GM18858 (cell line): ENCODE data around the gene JAZF1.
A peak's percentile ranks its signal among the peaks of the same experiment; 100 is the strongest.

Experiments
- ATAC-seq: cut with Tn5 transposase; IDR thresholded peaks from one replicate; pipeline ENCODE4 v1.9.1; 2021; ENCODE audit not compliant: unreplicated experiment

The JAZF1 gene

DNA sequence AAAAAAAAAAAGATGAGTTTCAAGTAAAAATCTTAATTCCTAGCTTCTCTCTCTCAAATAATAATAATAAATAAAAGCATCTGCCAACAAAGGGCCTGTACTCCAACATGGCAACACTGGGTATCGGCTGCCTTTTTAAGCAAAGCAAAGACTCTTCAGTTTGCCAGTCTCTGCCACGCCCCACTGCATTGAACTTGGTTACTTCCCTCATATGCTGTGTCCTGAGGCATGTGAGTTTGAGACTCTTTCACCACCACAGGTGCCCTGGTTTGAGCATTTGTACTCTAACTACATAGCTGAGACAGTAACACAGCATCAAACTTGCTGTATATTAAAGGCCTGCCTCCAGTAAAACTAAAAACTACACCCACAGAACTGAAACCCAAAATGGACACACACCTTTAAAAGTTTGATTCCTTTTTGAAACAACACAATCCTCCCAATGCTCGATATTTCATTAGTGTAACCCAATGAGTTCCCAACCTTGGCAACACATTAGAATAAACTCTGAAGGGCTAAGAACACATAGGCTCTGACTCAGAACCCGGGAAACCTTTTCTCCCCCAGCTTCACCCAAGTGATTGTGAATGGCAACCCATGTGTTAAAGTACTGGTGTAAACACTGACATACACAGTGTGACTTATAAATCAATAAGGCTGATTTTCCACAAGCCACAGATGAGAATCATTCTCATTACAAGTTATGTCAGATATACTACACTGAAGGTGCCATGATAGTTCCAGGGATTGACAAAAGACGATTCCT is 12.0 kb downstream of the JAZF1 start:
- ATAC-seq, result no peak

DNA sequence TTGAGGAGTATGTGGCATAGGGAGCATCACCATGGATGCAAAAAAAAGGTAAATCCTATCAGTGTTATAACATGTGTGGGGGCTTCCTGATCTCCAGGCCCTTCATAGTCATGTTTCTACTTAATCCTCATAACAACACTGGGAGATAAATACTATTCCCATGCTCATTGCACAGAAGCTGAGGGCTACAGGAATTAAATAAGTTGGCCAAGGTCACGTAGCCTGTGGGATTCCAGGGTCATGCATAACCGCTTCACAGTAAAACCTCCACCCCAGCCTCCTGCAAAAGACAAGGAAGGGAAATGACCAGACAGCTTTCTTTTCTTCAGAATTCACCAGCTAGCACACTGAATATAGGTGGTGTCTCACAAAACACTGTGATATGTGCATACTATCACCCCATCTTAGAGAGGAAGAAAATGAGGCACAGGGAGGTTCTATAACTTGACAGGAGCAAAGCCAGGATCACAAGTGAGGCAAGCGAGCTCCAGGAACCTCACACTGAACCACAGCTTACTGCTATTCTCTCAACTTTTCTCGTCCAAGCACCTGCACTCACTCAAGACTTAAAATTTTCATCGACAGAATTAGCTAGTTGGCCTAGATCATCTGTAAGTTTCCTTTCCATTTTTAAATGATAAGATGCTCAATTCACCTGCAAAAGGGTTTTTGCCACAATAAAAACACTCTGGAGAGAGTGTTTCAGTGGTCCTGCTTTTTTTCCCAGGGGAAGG is 13.4 kb downstream of the JAZF1 start:
- ATAC-seq, result no peak

DNA sequence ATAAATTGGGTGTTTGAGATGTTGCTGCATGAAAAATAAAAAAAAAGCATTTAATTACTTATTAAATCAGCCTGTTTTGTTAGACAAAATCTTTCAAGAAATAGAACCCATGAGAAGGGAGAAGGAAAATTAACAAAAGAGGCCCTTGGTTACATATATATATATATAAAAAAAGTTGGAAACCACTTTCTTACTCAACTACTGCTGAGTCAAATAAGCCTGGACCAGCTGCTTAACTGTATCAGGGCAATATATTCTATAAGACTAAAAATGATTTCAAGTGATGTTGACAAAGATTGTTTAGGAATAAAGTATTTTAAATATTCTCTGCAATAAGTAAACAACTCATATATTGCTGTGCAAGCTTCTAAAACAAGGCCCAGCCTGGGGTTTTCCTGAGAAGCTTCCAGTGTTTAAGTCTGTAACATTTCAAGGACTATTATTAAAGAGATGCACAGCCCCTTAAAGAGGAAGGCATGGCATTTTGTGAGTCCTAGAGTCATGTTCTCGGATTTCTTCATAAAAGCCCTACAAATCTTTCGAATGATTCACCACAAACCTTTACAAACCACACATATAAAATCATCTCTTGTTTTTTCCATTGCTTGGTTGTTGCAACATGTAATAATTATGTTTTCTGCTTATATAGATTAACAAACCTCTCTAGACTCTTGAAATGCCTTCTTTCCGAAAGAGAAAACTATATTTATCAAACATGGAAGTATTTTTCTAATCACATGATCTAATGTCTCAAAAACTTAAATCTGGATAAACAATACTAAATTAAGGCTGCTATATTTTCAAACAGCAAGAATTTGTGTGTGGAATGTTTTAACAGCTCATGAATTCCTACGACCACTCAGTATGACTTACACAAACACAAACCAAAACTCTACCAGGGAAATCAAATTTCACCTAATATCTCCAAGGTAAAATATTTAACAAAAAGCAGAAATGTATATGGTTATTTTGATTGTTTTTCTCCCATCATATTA is 14.3 kb downstream of the JAZF1 start:
- no peak for ATAC-seq

DNA sequence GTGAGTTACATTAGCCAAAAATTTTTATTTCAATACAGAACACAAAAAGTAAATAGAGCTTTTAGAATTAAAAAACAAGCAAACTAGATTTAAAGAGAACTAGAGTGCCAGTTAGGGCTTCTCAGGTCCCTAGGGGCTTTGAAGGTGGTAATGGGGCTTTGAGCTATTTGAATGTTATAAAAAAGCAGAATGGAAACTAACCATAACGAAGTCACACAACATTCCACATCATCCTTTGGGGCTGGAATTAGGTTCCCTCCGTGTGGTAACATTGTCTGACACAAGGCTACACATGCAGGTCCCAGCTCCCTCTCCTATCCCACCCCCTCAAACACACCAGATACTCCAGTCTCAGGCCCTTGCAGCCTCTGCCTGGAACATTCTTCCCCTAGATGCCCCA is 15.3 kb downstream of the JAZF1 start:
- ATAC-seq, result no peak

DNA sequence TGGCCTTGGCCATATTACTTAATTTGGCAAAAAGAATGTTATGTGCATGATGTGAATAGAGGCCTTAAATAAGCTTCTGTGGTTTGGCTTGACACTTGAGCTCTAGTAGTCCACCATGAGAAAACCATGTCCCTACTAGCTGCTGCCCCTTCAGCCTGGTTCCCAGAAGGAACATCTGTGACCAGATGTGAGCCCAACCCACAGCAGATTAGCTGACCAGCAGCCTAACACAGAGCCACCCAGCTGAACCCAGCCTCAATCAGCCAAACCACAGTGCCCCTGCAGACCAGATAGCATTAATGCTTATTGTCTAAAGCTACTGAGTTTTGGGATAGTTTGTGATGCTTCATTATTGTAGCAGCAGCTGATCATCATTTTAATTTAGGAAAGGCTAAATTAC is 16.6 kb downstream of the JAZF1 start:
- no peak for ATAC-seq

DNA sequence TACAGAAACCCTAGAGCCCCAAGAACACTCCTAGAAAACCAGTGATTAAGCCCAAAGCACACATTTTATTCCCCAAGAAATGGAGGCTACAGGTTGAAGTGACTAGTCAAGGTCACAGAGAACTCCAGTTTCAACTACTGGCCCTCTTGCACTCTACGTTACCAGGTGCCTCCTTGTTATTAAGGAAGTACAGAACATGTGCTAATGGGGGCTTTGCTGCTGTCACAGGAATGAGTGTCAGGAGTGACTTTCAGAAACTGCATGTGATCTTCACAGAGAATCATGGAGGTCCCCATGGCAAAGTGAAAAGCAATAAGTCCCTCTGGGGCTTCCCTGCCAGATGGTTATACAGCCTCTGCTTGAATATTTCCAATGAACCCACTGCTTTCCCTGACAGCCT is 19.3 kb downstream of the JAZF1 start:
- no peak for ATAC-seq

DNA sequence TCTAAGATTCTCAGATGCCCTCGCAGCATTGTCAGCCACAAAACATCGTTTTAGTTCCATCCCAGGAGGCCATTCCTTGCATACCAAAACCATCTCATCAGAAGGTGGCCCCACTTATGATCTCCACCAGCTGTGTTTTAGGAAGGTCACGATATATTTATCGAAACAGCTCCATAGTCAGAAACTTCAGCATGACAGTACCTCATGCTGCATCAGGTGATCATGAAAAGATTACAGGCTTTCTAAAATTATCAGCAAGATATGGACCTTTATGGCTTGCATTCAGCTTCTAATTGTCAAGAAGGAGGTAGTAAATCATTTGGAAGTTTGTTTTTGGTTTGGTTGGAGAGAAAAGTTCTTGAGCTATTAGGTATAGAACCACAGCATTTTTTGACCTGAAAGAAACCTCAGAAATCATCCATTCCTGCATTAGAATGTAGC is 20.0 kb downstream of the JAZF1 start:
- no peak for ATAC-seq

DNA sequence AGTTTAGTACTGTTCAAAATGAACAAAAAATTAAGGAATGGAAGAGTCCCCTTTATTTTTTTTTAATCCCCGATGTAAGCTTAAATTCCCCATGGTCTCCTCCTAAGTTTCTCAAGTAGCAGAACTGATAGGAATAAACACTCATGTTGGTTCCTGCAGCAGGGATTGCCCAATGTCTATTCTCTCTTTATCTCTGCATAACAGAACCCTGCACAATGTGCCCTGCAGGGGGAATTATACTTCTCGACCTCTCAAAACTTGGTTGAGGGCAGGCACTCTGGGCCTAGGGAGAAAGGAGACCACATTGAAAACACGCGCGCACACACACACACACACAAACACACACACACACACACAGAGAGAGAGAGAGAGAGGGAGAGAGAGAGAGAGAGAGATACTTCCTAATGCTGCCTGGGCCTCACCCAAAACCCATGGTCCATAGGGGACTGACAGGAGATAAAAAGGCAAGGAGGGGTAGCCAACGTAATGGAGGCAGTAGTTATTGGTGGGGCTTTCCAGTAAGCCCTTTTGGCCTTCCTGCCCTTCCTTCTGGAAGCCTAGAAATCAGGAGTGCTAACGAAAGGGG is 22.7 kb downstream of the JAZF1 start:
- no peak for ATAC-seq

DNA sequence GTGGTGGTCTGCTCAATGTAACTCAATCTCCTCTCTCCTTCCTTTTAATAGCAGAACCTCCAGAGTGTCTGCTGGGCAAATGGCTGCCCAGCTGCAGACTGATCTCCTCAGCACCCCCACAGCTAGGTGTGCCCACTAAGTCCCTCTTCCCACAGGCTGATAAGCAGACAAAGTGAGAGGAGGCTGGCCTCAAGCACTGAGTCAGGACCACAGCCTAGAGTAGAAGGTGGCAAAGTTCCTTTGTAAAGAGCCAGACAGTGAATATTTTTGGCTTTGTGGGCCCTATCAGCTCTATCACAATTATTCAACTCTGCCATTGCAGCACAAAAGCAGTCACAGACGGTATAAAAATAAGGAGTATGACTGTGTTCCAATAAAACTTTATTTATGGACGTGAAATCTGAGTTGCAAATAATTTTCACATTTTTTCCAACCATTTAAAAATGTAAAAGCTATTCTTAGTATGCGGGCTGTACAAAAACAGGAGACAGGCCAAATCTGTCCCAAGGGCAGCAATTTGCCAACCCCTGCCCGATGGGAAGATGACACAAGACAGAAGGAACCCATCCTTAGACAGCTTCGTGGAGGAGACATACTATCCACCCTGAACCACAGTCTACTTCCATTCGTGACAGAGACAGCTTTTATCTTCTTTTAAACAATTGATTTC is 23.4 kb downstream of the JAZF1 start:
- no peak for ATAC-seq

DNA sequence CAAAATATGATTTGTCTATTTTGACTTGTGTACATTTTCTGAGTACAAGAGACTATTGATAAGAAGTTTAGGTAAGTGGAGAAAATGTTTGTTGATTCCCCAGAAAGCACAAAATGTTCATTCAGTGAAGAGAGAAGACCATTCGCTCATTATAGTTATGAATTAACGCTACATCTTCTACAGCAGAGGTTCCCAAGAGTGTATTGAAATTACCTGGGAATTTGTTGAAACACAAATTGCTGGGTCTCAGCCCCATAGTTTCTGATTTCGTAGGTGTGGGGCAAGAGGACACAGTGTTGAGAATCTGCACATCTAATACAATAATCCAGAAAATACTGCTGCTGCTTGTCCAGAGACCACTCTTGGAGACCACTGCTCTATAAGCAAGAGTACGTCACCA is 24.2 kb downstream of the JAZF1 start:
- ATAC-seq, result no peak

DNA sequence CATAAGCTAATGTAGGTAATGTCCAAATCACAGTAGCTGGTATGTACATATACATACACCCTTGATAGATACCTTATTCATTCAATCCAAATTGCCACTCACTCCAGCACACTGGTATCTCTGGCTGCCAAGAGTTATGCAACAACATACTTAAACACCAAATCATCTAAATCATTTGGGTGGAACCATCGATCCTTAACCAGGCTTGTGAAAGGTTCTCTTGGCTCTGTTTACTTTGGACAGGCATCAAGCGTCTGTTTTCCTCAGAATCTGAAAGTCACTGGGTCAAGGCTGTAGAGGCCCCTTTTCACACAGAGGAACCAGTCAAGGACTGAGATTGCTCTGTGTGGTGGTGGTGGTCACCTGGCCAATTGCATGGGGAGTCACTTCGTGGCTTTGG is 24.6 kb downstream of the JAZF1 start:
- no peak for ATAC-seq

DNA sequence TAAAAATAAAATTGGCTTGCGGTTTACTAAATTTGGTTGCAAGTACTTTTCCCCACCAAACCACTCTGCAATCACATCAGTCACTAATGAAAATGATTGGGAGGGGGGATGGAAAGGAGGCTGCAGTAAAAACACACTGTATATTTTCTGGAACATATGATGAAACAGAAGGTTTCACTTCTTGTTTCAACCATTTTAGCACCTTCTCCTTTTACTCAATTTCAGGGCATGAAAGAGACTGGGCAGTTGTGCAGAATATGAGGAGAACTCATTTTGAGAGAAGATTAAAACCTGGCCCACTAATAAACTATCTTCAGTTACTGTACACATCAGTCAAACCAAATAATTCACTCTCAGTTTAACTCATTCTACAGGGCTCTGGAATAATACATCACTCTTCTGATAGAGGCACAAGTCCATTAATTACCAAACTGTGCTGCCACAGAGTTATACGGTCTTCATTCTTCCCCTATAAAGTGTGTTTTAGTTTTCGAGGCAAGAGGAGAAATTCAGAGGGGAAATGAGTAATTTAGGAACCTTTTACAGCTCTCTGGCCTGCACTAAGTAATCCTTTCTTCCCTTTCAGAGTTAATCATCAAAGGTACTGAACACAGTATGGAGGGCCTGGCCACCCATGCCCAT is 25.5 kb downstream of the JAZF1 start:
- peak; percentile 69 for ATAC-seq

DNA sequence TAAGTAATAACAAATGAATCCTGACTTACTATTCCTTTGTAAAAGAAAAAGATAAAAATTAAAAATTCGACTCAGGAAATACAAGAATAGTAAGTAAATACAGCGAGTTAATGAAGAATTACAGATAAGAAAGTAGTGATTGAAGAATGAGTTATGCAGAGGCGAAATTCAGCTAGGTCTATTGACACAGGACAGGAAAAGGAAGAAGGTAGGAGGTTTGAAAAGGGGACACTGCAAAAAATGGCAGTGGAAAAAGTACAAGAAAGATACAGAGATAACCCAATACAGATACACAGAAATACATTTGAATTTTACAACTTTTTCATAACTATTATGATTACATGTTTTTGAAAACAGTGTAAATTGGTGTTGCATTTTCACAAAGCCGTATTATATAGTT is 28.0 kb downstream of the JAZF1 start:
- ATAC-seq, result no peak

DNA sequence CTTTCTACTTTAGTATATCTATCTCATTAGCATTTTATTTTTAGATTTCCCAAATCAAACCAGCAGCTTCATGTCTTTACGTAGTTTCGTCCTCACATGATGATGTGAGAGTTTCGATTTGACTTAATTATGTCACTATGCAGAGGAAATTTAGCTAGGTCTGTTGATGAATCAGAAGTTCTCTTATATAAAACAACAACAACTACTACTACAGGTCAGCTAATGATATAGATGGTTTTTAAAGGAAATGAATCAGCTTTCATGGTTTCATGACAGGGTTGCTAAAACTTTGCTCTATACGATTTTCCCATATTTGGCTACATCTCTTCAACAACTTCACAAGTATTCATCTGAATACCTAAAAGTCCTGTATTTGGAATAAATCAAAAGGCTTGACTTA is 28.6 kb downstream of the JAZF1 start:
- ATAC-seq, result no peak

DNA sequence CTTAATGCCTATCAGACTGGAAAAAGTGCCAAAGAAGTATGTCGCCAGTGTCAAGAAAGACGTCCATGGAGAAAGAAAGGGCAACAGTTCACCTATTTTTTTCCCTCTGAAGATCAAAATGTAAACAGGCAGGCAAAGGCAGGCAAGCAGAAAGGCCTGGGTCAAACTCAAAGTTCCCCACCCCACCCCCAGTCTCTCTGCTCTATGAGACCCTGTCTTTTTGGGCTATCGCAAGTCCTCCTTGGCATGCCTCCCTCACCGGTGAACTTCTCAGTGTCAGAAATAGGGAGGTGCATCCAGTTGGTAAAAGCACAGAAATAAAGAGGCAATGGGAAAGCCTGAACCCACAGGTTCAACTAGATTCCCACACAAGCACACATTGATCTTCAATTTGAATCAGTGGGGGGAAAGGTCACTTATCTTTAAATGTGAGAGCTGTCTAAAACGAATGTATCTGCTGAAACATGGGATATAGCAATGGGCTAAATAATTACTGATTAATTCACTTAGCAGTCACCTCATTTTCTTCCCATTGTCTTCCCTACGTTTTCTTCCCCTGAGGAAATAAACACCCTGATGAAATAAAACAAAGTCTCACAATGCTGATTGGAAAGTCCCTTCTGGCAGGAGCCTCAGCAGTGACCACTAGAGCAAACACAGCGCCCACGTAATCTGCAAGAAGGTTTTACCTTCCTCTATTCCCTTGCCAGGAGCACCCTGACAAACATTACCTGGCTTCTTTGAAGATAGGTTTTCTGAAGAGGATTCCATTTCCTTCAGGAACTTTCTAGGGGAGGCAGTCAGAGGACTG is 31.1 kb downstream of the JAZF1 start:
- ATAC-seq, result no peak

DNA sequence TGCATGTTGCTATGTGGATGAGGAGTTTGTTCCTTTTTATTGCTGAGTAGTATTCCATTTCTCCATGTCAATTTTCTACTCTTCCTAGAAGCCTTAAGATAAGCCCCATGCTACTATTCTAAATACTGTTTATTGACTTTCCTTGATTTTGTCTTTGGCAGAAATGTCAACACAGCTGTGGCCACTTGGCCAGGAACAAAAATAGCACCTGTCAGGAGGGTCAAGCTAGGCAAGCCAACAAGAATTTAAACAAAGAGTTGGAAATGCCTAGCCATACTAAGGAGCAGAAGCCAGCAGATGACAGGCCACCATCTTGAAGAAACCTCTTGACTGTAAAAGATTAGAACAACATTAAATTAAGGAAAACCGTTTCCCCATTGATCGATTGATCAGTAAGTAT is 34.7 kb downstream of the JAZF1 start:
- no peak for ATAC-seq

DNA sequence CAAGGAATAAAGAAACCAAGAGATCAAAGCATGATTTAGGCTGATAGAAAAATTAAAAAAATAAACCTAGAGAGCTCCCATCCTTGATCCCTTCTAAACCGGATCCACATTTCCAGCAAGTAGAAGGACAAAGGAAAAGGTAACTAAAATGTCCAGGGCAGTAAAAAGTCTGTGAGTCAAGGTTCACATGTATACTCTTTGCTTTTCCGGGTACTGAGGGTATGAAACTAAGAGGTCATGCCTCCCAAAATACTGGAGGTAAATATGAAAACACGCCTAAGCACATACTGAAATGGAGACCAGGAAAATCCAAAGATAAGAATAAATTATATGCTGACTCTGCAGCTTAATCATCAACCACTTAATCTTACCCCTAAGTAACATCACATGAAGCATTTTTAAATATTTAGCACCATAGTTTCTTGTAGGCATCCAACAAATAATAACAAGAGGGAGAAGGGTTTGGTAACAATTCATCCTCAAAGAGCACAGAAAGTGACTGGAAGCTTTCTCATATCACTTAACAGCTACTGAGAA is 35.4 kb downstream of the JAZF1 start:
- ATAC-seq, result no peak

DNA sequence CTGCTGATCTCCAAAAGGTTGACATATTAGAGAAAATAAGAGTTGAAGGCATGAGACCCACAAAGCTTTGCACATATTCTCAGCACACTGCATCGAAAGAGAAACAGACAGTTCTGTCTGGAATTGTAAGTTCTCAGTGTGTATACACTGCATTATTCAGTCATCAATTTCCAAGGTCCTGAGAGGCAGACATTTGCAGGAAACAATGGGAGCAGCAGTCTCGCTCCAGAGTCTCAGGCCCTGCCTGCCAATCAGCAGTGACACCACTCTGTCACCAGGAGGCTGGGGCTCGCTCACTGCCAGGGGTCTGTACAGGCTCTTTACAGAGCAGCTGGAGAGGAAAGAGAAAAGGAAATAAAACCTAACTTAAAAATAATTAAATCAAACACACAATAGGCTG is 36.3 kb downstream of the JAZF1 start:
- ATAC-seq, result no peak

DNA sequence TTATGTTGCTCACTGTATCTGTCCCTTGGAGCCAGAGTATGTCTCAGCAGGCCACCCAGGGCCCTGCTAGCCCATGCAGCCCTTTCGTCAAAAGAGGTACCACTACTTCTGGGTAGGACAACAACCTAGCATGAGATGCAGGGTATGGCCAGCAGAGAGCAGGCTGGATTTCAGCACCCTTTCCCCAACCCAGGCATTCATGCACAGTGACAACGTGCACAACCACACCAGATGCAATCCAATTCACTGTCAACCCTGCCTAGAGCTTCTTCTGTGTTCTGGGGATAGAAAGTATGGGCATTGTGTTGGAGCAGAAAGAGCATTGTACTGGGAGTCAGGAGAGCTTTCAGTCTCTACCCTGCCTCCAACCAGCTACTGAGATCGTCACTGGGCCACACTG is 37.9 kb downstream of the JAZF1 start:
- no peak for ATAC-seq
